GM23338 (cell line): ENCODE measurements around the gene S100B. TPM values are rescaled to one million over a fixed set of nuclear protein-coding genes. Genes with fewer than 3 reads are reported as not detected.

Source experiments
- ATAC-seq: fragments of 200-7000 bp; cut with Tn5 transposase; 3 replicates; pipeline ENCODE4 v1.9.1; 2020
- DNase-seq: peaks from one replicate; pipeline ENCODE4 v3.0.0-alpha.2; 2015; ENCODE audit warnings: low spot score
- H2AFZ ChIP-seq: fragments of 200-600 bp; sonication (generic); 2 replicates; pipeline ENCODE4 v1.8.0; 2016; ENCODE audit warnings: antibody characterized with exemption, mild to moderate bottlenecking, moderate library complexity
- H3F3A ChIP-seq: fragments of 200-600 bp; sonication (generic); replicated peaks from 2 replicates; pipeline ENCODE4 v1.8.0; 2017; ENCODE audit warnings: antibody characterized with exemption, mixed run types, low read depth
- H3K27ac ChIP-seq: fragments of 200-600 bp; sonication (generic); 2 replicates; pipeline ENCODE4 v1.6.1; 2016; ENCODE audit warnings: low read depth
- H3K27me3 ChIP-seq: fragments of 200-600 bp; sonication (generic); 2 replicates; pipeline ENCODE4 v1.8.0; 2016; ENCODE audit warnings: mild to moderate bottlenecking, mixed run types, moderate library complexity; ENCODE audit not compliant: insufficient read depth
- H3K36me3 ChIP-seq: fragments of 200-600 bp; sonication (generic); 2 replicates; pipeline ENCODE4 v1.8.0; 2016; ENCODE audit warnings: mild to moderate bottlenecking; ENCODE audit not compliant: insufficient read depth
- H3K4me1 ChIP-seq: fragments of 200-600 bp; sonication (generic); 2 replicates; pipeline ENCODE4 v1.8.0; 2016; ENCODE audit warnings: mild to moderate bottlenecking, moderate library complexity; ENCODE audit not compliant: insufficient read depth
- H3K4me2 ChIP-seq: fragments of 200-600 bp; sonication (generic); 2 replicates; pipeline ENCODE4 v1.7.1; 2017; ENCODE audit warnings: mixed run types
- H3K4me3 ChIP-seq: fragments of 200-600 bp; sonication (generic); 2 replicates; pipeline ENCODE4 v1.6.1; 2016; ENCODE audit warnings: mixed run types
- H3K79me2 ChIP-seq: fragments of 200-600 bp; sonication (generic); replicated peaks from 2 replicates; pipeline ENCODE4 v1.8.0; 2017; ENCODE audit warnings: mild to moderate bottlenecking; ENCODE audit not compliant: insufficient read depth
- H3K9me2 ChIP-seq: fragments of 200-600 bp; sonication (generic); 2 replicates; pipeline ENCODE4 v1.8.0; 2017; ENCODE audit not compliant: insufficient read depth
- H4K20me1 ChIP-seq: fragments of 200-600 bp; sonication (generic); replicated peaks from 2 replicates; pipeline ENCODE4 v1.8.0; 2017; ENCODE audit warnings: mild to moderate bottlenecking; ENCODE audit not compliant: insufficient read depth
- H3K27ac Mint-ChIP-seq: 2 replicates; pipeline ENCODE4 v1.8.0; 2020; ENCODE audit warnings: inconsistent platforms, mild to moderate bottlenecking, moderate library complexity, mixed read lengths
- H3K27me3 Mint-ChIP-seq: 3 replicates; pipeline ENCODE4 v1.8.0; 2022; ENCODE audit warnings: low read depth, mild to moderate bottlenecking, moderate library complexity, mixed read lengths, inconsistent platforms; ENCODE audit not compliant: insufficient read depth, poor library complexity
- H3K36me3 Mint-ChIP-seq: 3 replicates; pipeline ENCODE4 v1.8.0; 2021; ENCODE audit warnings: low read depth, mild to moderate bottlenecking, inconsistent platforms, moderate library complexity, mixed read lengths
- H3K4me1 Mint-ChIP-seq: 3 replicates; pipeline ENCODE4 v1.8.0; 2020; ENCODE audit warnings: mild to moderate bottlenecking, inconsistent platforms, mixed read lengths
- H3K4me3 Mint-ChIP-seq: 3 replicates; pipeline ENCODE4 v1.8.0; 2021; ENCODE audit warnings: moderate library complexity, mild to moderate bottlenecking, inconsistent platforms, mixed read lengths
- H3K9me3 Mint-ChIP-seq: 3 replicates; pipeline ENCODE4 v1.8.0; 2020; ENCODE audit warnings: moderate library complexity, mild to moderate bottlenecking, inconsistent platforms, mixed read lengths
- CREB1 ChIP-seq: fragments of 250-450 bp; sonication (Bioruptor Pico); IDR thresholded peaks from 2 replicates; pipeline ENCODE4 v1.5.0; 2020; ENCODE audit warnings: low read depth, mild to moderate bottlenecking, moderate library complexity
- CTCF ChIP-seq, 2 experiments: fragments of 200-600 bp in 1 of 2; sonication (generic) in 1 of 2; conservative IDR thresholded peaks; 2 replicates each; pipeline versions ENCODE4 v1.5.1 to v1.6.1; 2016 to 2017; ENCODE audit warnings: antibody characterized with exemption in 2 of 2, low read depth in 2 of 2, mild to moderate bottlenecking in 2 of 2, moderate library complexity in 1 of 2
- ETS1 ChIP-seq: IDR thresholded peaks from 2 replicates; pipeline ENCODE4 v1.6.1; 2016; ENCODE audit warnings: antibody characterized with exemption
- EZH2 ChIP-seq: fragments of 200-600 bp; sonication (generic); IDR thresholded peaks from one replicate; pipeline ENCODE4 v1.8.0; 2017; ENCODE audit warnings: antibody characterized with exemption, mild to moderate bottlenecking, low read depth; ENCODE audit not compliant: unreplicated experiment
- EZH2phosphoT487 ChIP-seq: fragments of 200-600 bp; sonication (generic); IDR thresholded peaks from one replicate; pipeline ENCODE4 v1.8.1; 2018; ENCODE audit warnings: antibody characterized with exemption; ENCODE audit not compliant: unreplicated experiment
- JUNB ChIP-seq: IDR thresholded peaks from one replicate; pipeline ENCODE4 v1.6.1; 2016; ENCODE audit warnings: antibody characterized with exemption; ENCODE audit not compliant: unreplicated experiment
- NANOG ChIP-seq: IDR thresholded peaks from 2 replicates; pipeline ENCODE4 v1.6.1; 2016; ENCODE audit warnings: antibody characterized with exemption, borderline replicate concordance
- POLR2AphosphoS5 ChIP-seq: IDR thresholded peaks from 2 replicates; pipeline ENCODE4 v1.6.1; 2016; ENCODE audit warnings: antibody characterized with exemption, low read depth
- REST ChIP-seq: IDR thresholded peaks from one replicate; pipeline ENCODE4 v1.6.1; 2018; ENCODE audit warnings: antibody characterized with exemption; ENCODE audit not compliant: unreplicated experiment
- STAT1 ChIP-seq: IDR thresholded peaks from one replicate; pipeline ENCODE4 v1.6.1; 2016; ENCODE audit warnings: antibody characterized with exemption; ENCODE audit not compliant: unreplicated experiment
- ZNF114 ChIP-seq: fragments of 250-450 bp; sonication (Bioruptor Pico); IDR thresholded peaks from 2 replicates; pipeline ENCODE4 v1.5.0; 2020; ENCODE audit warnings: mild to moderate bottlenecking, moderate library complexity
- ZNF331 ChIP-seq: fragments of 250-450 bp; sonication (Bioruptor Pico); IDR thresholded peaks from 2 replicates; pipeline ENCODE4 v1.5.0; 2020; ENCODE audit warnings: low read depth, mild to moderate bottlenecking, moderate library complexity
- ZNF462 ChIP-seq: fragments of 250-450 bp; sonication (Bioruptor Pico); IDR thresholded peaks from 2 replicates; pipeline ENCODE4 v1.5.0; 2020; ENCODE audit warnings: mild to moderate bottlenecking, moderate library complexity
- polyA plus RNA-seq: library from polyadenylated mRNA; unstranded; fragments of >200 nt; fragmentation: Nextera tagmentation; extraction: Ambion mirVana; gene quantifications from 2 replicates; pipeline ENCODE4 v1.2.1, GENCODE V29; 2016
- total RNA-seq: library from RNA; depleted of rRNA; stranded (reverse); fragments of >200 nt; shearing (Covaris generic); gene quantifications from 2 replicates; pipeline ENCODE4 v1.2.3, GENCODE V29; 2014

The S100B gene
- total and polyA plus RNA-seq, 2 experiments from 2014 or later: 0.97 to 1.5 TPM

- no peak for ATAC-seq
- no peaks in the 10 kb centered on the region for H3K4me1 Mint-ChIP-seq
- no peaks in the 10 kb centered on the region for H3K9me2 ChIP-seq
- H3K27me3 ChIP-seq: no peaks in the 10 kb centered on the region
- no peaks in the 10 kb centered on the region for H4K20me1 ChIP-seq
- no peaks in the 10 kb centered on the region for H3F3A ChIP-seq
- no peak overlapping the region for H3K4me3 ChIP-seq
- TF ChIP-seq CREB1 (no peak), EZH2 (no peak), ZNF462 (CRISPR knock-in tag) (no peak), ZNF331 (CRISPR knock-in tag) (no peak), ETS1 (no peak), POLR2AphosphoS5 (no peak), CTCF (conservative IDR thresholded peaks at IDR 0.05; ENCODE audit: low read depth in 2 of 2) (no peak), ZNF114 (CRISPR knock-in tag) (no peak), EZH2phosphoT487 (no peak), STAT1 (no peak), REST (no peak), NANOG (no peak), JUNB (no peak)
- H3K27me3 Mint-ChIP-seq: peaks cover 2% of the 10 kb centered on the region
- peaks cover 32% of the 10 kb centered on the region for H3K36me3 Mint-ChIP-seq
- peaks cover 73% of the 10 kb centered on the region for H3K9me3 Mint-ChIP-seq
- H3K4me1 ChIP-seq: no peaks in the 10 kb centered on the region
- no peak for DNase-seq
- H3K27ac Mint-ChIP-seq: no peak overlapping the region
- H3K27ac ChIP-seq: no peak overlapping the region
- H3K4me3 Mint-ChIP-seq: no peak overlapping the region
- H3K79me2 ChIP-seq: no peaks in the 10 kb centered on the region
- H2AFZ ChIP-seq: no peak overlapping the region
- no peak overlapping the region for H3K4me2 ChIP-seq
- no peaks in the 10 kb centered on the region; the same call in 1 of the 2 replicates for H3K36me3 ChIP-seq
Measured at GRCh38 chr21:46581780-46582307, 23.0 kb downstream of the S100B start.
